Stimulated activated CD8-positive, alpha-beta memory T cell treated with anti-CD3 and anti-CD28 coated beads, Interleukin-15, amount 100 ng/mL, for 24 hours (primary cell): ENCODE data around the gene PRKCZ.
"Not testable (repeated sequence)": the region's sequence is repeated elsewhere in the genome, so short reads cannot be mapped to it uniquely, and the experiment has no call there.

Source experiments
- DNase-seq: peaks from one replicate; pipeline ENCODE4 v3.0.0-alpha.2; 2020; ENCODE audit warnings: low read depth

PRKCZ gene

GRCh38 chr1:2103266-2103900 lies 53.2 kb downstream of the PRKCZ start:
- DNase-seq, result no peak

DNA sequence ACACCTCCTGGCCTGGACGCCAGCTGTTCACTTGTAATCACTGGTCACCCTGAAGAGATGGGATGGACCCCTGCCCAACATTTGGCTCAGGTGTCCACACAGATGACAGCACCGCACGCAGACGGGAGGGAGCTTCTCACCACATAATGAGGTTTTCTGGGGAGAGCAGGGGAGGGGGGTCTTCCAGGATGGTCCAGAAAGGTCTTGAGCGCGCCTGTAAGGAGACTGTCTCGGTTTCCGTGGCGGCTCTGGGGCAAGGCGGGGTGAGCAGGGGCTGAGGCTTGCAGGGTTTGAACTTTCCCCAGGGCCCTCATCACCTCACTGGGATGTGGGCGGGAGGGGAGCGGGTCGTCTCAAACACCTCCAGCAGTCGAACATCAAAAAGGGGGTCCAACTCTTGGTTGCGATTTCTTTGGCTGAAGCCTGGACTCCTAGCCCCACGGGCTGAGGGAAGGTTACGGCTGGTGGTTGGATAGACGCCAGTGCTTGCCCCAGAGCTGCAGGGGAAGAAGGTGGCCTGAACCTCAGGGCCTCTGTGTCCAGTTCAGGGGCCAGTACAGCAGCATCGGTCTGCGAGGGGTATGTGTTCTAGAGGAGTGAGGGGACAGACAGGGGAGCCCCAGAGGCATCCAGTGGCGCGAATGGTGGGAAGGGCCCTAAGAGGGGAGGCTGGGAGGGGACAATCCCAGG lies 53.8 kb downstream of the PRKCZ start:
- no peak for DNase-seq

DNA sequence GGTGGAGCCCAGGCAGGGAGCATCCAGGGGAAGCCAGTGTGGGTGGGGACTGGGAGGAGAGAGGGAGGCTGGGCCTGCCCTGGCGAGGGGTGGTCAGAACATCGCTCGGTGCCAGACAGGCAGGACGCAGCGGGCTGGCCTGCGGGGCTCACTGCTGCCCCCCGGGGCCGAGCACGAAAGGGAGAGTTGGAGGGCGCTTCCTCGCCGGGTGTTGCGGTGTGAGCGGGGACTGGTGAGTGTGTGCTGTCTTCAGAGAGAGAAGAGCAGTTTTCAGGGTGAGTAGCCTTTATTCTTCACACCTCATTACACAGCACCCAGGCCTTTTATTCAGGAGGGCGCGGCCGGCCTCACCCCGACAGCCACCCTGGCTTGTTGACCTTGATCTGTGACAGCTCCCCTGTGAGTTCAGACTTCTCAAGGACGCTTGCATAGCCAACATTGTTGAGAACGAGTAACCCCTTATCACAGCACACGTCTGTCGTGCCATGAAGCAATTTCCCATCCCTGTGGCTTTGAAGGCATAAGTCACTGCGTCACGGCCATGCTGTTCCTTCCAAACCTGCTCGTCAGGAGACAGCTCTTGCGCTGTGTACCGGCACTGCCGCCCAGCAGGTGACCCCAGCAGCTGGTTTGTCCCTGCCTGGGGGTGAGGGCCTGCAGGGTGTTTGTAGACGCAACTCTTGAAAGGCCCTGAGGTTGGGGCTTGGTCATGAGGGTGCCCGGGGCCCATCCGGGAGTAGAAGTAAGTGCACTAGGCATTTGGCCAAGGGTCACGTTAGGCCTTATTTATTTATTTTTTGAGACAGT lies 54.6 kb downstream of the PRKCZ start:
- DNase-seq, result no peak

DNA sequence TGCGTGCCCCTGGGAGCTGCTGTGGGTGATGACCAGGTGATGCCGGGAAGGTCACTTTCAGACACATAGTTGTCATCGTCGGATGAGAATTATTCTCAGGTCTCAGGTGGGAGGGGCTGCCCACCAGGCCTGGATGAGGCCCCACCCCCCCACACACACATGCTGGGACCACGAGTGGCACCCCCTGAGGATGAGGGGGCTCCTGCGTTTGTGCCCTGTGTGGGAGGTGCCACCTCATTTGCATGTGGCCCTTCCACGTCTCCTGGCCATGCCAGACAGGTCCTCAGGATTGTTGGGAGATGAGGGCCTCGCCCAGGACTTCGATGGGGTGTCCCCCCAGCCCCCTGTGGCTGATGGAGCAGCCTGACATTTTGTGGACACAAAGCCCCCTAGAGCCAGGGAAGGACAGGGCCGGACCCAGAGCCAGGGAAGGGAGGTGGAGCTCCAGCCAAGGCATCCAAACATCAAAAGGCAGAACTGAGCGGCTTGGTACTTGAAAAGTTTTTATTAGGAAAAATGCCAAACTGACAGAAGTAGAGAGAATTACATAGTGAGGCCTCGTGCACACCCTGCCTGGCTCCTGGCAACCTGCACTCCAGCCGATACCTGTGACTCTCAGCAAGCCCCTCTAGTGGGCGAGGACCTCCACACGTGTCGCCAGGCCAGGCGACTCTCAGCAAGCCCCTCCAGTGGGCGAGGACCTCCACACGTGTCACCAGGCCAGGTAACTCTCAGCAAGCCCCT lies 55.7 kb downstream of the PRKCZ start:
- DNase-seq, result no peak

GRCh38 chr1:2106659-2107405 lies 56.6 kb downstream of the PRKCZ start:
- DNase-seq, result no peak

GRCh38 chr1:2107586-2108212 lies 57.5 kb downstream of the PRKCZ start:
- DNase-seq, result no peak

DNA sequence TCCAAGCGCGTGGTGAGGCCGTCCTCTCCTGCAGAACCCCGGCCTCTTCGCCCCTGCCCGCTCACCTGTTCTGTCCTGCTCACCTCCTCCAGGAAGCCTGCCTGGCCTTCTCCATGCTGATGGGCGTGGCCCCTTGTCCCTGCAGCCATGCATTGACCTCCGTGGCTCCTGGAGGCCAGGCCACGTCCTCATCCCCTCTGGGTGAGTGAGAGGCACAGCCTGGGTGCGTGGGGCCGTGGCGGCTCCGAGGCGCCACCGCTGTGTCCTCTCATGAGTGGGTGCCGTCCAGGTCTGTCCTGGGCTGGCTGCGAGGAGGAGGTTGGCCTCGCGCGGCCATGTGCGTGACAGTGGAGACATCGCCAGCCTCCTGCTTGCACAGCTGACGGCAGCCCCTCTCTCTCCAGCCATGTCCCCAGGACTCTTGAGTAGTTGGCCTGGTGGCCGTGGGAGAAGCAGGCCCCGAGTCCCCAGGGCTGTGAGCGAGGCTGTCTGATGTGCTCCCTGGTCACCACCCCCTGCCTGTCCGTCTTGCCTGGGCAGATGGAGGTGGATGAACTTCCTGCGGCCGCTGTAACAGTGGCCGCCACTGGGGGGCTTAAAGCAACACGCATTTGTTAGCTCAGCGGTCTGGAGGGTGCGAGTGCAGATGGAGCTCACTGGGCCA lies 58.1 kb downstream of the PRKCZ start:
- no peak for DNase-seq

GRCh38 chr1:2108877-2109580 lies 58.8 kb downstream of the PRKCZ start:
- DNase-seq, result no peak

DNA sequence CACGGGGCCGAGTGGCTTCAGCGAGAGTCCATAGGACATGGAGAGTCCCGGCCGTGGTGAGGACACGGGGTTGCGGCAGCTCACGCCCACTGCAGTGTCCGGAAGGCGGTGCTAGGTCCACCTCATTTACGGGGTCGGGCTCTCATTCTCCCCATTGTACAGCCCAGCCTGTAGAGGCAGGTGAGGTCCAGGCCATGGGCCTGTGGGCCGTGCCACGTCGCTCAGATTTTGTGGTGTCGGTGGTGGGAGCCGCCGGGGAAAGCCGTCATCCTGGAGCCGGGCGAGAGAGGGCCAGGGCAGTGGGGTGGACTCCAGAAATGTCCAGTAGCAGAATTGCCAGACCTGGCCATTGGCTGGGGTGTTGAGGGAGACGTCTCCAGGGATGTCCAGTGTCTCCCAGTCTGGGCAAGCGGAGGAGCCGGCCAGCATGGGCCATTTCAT lies 59.4 kb downstream of the PRKCZ start:
- DNase-seq, result no peak

DNA sequence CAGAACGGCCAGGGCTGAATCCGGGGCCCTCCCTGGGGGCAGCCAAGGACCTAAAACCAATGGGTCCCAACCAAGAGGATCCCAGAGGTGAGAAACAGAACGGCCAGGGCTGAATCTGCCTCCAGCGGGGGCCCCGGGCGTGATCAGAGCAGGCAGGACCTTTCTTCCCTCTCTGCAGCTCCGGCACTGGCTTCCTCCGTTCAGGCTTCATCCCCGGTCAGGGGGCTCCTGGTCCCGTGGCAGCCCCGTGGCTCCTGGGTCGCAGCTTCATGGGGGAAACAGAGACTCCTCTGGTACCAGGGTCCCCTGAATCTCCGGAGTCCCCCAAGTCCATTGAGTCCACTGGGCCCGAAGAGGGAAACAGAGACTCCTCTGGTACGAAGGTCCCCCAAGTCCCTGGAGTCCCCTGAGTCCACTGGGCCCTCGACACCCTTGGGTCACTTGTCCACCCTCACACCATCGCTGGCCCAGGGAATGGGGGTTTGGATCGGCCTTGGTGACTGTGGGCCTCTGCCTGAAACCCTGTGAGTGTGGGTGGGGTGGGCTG lies 60.1 kb downstream of the PRKCZ start:
- DNase-seq, result no peak

GRCh38 chr1:2110738-2111673 lies 60.8 kb downstream of the PRKCZ start:
- DNase-seq, result no peak

DNA sequence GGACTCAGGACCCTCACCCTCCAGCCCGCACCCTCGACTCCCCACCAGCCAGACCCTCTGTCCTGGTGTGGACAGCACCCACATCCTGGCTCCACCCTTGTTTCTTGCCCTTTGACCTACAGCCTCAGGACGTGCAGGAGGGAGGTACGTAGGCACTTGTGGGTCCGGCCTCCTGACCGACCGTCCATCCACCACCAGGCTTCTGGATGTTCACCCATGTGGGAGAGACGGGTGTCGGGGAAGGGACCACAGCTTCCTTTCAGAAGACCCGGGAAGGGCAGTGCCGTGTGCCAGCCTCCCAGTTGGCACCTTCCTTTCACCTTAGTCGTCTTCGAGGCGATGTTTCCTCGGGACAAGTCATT lies 61.4 kb downstream of the PRKCZ start:
- DNase-seq, result no peak

DNA sequence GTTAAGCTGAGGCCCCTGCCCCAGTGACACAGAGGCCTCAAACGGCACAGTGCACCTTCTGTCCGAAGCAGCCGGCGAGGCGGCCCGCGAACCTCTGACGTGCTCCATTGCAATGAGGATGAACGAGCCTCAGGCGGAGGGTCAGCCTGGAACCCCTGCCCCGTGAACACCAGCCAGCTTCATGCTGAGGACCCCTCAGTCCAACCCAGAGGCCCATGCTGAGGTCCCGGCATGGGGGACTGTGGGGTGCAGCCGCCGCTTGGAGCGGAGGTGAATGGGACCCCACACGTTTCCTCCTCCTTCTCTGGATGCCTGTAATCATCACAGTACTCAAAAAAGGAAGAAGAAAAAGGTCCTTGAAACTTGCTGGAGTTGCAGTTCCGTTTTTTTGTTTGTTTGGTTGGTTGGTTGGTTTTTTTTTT lies 62.1 kb downstream of the PRKCZ start:
- DNase-seq, result no peak

- DNase-seq, result no peak
Measured at GRCh38 chr1:2113620-2114135, 63.5 kb downstream of the PRKCZ start.

- DNase-seq, result not testable (repeated sequence)
Measured at GRCh38 chr1:2114635-2115007, 64.4 kb downstream of the PRKCZ start.

GRCh38 chr1:2115008-2115641 lies 64.9 kb downstream of the PRKCZ start:
- no peak for DNase-seq

DNA sequence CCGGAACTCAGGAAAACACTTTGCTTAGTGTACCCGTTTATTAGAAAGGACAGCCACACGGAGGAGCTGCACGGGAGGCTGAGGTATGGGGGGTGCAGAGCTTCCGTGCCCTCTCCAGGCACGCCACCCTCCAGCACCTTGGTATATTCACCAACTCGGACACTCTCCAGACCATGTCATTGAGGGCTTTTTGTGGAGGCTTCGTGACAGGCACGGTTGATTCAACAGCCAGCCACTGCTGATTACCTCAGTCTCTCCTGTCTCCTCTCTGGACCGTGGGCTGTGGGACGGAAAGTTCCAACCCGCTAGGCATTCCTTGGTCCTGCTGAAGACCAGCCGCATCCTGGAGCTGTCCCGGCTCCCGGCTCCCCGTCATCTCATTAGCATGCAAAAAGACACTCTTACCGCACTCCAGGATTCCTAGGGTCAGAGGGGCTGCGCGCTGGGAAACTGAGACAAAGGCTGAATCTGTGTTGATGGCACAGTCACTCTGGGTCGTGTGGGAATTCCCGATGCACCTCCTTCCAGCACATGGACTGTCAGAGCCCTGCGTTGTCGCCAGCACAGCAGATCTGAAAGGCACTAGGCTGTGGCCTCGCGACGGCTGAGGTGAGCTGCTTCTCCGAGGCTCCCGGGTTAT lies 65.6 kb downstream of the PRKCZ start:
- DNase-seq, result no peak
